HG03060 (cell line): Measurements from ENCODE around the gene EPB41L3.
"Not testable (repeated sequence)": the region's sequence is repeated elsewhere in the genome, so short reads cannot be mapped to it uniquely, and the experiment has no call there.

ENCODE experiments used
- ATAC-seq: cut with Tn5 transposase; IDR thresholded peaks from one replicate; pipeline ENCODE4 v1.9.1; 2021; ENCODE audit warnings: low read depth, moderate number of reproducible peaks; ENCODE audit not compliant: unreplicated experiment

Gene EPB41L3

DNA sequence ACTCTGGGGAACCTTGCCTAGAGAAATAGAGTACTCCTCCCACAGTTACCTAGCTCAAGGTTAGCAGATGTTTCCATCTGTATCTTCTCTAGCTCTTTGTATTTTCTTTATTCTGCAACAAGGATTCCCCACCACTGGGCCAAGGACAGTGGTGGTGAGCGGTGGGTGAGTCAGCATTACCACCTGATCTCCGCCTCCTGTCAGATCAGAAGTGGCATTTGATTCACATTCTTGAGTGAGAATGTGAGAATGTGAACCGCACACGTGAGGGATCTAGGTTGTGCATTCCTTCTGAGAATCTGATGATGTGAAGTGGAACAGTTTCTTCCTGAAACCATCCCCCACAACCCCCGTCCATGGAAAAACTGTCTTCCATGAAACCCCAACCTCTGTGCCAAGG is 9.0 kb downstream of the EPB41L3 start:
- no peak for ATAC-seq

DNA sequence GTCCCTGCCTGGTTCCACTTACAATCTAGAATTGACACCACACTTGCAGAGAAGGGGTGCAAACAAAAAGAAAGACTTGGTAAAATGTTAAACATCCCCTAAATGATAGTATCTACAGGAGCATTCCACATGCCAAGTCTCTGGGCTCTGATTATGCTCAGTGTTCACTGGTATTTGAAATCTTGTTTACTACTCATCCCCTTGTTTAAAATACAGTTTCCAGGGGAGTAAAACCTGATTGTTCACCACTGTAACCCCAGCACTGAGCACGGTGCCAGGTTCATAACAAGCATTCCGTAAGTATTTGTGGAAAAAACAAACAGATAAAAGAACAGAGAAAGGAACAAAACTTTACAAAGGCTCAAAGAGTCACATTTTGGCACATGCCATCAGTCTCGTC is 11.7 kb downstream of the EPB41L3 start:
- ATAC-seq = no peak

- ATAC-seq = no peak
Observed at GRCh38 chr18:5530629-5531178, 13.1 kb downstream of the EPB41L3 start.

- ATAC-seq = no peak
Observed at GRCh38 chr18:5529471-5529870, 14.3 kb downstream of the EPB41L3 start.

DNA sequence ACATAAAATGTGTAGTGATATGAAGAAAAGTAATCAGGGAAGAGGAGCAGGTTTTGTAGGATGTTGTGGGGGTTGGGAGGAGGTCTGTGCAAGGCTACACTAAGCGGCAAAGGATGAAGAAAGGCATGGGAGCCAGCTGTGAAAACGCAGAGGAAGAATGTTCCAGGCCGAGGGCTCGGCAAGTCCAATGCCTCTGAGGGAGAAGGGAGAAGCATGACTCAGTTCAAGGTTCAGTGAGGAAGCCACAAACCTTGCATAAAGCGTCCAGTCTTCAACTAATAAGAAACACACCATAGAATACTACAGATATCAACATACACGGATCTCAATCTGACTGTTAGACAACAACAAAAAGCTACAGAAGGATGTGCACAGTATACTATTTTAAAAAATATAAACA is 16.2 kb downstream of the EPB41L3 start:
- ATAC-seq = no peak

DNA sequence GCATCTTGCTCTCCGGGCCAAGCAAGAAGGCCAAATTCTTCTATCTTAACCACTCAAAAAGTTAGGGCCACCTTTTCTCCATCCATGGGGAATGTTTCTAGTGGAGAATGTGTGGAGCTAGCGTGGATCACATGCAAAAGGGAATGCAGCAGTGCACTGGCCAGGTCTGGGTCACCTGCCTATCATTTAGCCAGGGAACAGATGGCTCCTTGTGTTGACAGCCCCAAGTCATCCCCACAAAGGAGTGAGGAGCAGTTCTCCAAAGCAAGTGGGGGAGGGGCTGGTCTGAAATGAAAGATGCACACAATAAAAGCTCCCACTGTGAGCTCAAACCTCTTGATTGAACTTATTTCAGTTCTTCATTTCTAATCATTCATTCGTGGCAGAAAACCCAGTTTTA is 19.1 kb downstream of the EPB41L3 start:
- ATAC-seq = no peak

- ATAC-seq = no peak
Observed at GRCh38 chr18:5521000-5521399, 22.8 kb downstream of the EPB41L3 start.

DNA sequence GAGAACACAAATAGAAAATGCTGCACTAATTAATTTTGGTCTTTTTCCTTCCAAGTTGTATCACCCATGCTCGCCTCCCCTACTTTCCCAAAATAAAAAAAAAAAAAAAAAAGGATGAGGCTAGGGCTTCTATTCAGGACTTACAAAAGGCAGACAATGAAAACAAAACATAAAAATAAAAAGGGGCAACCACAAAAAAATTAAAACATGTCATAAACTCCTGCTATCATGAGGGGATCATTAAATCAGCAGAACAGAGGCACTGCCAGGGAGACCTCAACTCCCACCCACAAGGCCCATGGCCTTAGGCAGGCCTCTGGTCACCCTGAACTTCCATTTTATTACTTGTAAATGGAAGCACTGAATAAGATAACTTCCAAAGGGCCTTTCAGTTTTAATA is 23.3 kb downstream of the EPB41L3 start:
- no peak for ATAC-seq

GRCh38 chr18:5519448-5520298 is 24.1 kb downstream of the EPB41L3 start:
- no peak for ATAC-seq

- ATAC-seq = no peak
Observed at GRCh38 chr18:5518899-5519371, 24.9 kb downstream of the EPB41L3 start.

DNA sequence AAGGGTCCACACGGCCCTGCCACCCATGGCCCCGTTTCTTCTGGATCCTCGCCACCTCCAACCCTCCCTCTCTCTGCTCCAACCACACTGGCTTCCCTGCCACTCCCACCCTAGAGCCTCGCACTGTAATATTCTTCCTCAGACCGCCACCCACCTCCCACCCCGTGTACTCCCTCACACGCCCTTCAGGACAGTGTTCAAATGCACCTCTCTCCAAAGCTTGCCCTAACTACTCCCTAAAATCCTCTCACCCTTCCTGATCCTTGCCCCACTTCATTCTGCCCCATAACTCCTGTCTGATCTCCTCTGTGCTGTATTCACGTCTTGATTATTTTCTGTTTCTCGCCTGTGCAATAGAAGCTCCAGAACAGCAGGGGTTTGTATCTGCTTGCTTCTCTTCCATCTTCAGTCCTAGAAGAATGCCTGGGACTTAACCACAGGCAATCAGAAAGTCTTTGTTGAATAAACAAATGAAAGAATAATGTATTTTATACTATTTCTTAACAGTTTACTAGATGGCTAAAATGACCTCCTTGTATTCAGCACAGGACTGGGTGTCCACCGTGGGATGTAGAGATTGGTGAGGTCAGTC is 25.5 kb downstream of the EPB41L3 start:
- no peak for ATAC-seq

DNA sequence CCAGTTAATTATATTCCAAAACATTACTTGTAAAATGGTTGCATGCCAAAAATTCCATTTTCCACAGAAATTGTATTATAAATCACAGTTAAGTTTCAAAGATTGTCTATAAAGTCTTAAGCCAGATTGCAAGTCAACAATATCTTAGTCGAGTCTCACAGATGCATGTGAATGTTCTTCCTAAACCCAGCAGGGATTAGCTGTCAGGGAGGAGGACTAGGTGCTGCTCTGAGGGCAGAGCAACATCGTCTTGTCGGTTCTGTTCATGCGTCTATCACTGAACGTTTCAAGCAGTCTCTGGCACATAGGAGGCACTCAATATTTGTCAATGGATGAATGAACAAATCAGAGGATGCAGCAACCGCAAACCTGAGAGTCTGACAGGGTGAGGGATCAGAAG is 27.0 kb downstream of the EPB41L3 start:
- no peak for ATAC-seq

DNA sequence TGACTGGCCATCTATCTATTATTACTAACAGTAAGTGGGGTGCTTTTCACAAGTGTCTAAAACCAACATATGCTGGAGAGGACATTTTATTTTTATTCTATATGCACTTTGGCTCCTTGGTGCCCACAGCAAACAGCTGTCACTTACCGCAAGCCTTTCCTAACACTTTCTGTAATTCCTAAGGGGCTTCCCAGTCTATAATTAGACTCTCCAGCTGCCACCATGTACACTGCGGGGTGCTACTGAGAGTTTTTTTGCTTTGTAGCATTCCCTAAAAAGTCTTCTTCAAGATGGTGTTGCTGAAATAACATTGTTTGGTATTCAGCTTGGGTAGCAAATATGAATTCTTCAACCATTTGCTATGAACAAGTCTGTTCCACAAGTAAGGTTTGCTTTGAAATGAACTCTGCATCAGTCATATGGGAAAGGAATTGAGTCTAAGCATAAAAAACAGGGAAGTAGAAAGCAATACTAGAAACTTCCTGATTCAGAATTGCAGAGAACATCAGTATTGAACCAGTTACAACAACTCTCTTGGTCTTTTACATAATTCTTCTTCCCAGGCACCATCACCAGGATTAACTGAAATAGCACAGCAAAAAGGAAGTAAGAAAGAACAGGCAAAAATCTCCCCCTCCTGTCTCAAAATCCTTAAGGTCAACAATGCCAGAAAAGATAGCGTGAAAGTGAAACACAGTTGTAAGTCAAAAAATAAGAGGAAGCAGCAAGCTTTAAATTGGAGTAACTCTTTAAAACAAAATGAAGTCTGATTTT is 28.6 kb downstream of the EPB41L3 start:
- ATAC-seq = no peak

DNA sequence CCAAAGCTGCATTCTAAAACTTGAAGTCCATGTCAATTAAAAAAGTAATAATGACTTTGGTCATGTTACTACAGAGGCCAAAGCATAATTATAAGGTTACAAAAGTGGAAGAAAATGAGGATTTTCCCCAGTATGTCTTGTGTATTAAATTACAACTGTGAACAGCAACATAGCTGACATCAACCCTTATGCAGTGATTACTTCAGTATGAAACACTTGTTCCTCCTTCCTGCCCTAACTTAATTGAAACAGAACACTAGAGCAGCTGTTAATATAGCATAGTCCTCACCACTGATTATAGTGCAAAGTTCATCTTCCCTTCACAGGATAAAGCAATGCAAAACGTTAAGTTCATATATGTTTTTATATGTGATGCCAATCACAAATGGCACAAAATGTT is 29.9 kb downstream of the EPB41L3 start:
- ATAC-seq = no peak

DNA sequence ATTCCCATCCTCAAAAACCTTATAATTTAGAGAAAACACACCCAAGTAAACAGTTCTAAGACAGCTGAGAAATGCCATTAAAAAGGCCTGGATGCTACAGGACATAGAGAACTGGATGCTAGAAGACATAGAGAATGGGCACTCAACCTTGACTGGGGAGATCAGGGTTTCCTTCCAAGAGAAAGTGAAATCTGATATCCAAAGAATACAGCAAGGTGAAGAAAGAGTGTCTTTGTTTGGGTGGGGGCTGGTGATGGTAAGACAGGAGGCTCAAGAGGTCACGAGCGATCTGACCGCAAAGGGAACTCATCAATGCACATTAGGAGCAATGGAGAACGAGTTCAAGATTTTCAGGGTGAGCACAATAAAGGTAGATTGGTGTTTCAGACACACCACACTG is 31.6 kb downstream of the EPB41L3 start:
- ATAC-seq = no peak

GRCh38 chr18:5511541-5511940 is 32.3 kb downstream of the EPB41L3 start:
- ATAC-seq = not testable (repeated sequence)

DNA sequence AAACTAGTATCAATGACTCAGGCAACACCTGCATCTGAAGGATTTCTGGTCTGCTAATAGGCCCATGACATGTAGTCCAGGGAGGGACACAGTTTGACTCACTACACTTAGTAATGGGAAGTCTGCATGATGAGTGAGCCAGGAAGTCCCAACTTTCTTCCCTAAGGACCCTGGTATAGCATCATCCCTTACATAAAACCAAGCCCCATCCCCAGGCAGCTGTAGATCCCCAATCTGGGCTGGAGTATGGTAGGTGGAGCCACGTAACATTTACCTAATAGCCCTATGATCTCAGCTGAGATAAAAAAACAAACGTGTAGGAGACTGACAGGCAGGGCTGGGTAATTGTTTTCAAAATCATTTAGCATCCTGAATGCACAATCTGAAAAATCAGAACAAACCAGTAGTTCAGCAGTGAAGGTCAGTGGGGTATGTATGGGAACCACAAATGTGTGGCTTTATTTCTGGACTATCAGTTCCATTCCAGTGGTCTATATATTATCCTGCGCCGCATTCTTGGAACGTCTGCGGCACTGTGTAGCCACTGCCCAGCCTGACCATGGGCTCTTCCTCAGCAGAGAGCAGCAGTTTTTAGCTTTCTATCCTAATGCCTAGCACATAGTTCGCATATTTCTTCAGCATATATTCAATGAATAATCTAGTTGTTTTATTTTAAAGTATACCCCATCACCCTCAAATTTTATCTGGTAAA is 33.5 kb downstream of the EPB41L3 start:
- ATAC-seq = no peak

- no peak for ATAC-seq
Observed at GRCh38 chr18:5508821-5509220, 35.0 kb downstream of the EPB41L3 start.

DNA sequence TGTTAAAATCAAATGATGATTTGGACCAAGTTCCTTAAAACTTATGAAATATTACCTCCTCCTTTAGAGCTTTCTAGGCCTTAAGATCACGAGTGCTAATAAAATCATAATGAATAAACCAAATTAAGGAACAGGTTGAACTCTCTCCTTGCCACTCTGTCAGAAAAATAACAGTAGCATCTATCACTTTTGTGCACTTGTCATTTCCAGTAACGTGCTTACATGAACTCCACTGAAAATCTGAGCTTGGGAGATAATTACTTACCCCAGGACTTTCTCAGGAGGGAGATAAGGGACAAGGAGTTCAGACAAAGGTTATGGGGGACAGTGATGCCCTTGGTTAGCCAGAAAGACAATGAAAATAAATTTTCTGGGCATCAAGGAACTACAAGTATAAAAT is 36.0 kb downstream of the EPB41L3 start:
- ATAC-seq = no peak

DNA sequence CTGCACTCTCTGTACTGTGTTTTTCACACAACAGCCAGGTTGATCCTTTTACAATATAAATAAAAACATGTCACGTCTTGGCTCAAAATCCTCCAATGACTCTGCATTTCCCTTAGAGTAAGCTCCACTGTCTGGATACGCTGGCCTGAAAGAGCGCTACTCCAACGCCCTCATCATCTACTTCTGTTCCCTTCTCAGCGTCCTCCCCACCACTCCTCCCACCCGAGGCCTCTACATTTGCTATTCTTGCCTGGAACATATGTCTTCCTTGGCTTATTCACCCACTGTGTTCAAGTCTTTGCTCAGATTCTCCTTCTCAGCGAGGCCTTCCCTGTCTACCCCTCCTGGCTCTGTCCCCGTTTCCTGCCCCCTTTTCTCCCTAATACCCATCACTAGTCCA is 37.6 kb downstream of the EPB41L3 start:
- no peak for ATAC-seq
